K562 (cell line): ENCODE results near the gene EXOC3L1. TPM values are rescaled to one million over a fixed set of nuclear protein-coding genes. Genes with fewer than 3 reads are reported as not detected.

Experiments
- ATF7 ChIP-seq: fragments of 450-650 bp; IDR thresholded peaks from 2 replicates; pipeline ENCODE4 v1.7.1; 2014; ENCODE audit warnings: mild to moderate bottlenecking, moderate library complexity
- CEBPG ChIP-seq, 3 experiments: fragments of 200-800 bp in 1 of 3; sonication (Bioruptor generic) in 1 of 3; sonication (generic) in 1 of 3; formaldehyde crosslinking in 1 of 3; IDR thresholded peaks in 2 of 3; conservative IDR thresholded peaks in 1 of 3; 2 replicates each; pipeline versions ENCODE4 v1.6.1 to v1.8.0; 2016 to 2022; ENCODE audit warnings: missing compliant biosample characterization in 2 of 3, missing genetic modification characterization in 2 of 3, mild to moderate bottlenecking in 1 of 3, missing genetic modification reagents in 1 of 3
- DDX20 ChIP-seq: fragments of 450-650 bp; IDR thresholded peaks from 2 replicates; pipeline ENCODE4 v1.6.1; 2016; ENCODE audit warnings: missing genetic modification characterization, low read depth, mild to moderate bottlenecking, missing compliant biosample characterization, moderate library complexity
- FOXM1 ChIP-seq, 2 experiments: fragments of 450-650 bp in 1 of 2; sonication (generic) in 1 of 2; formaldehyde crosslinking in 1 of 2; IDR thresholded peaks; 2 replicates each; pipeline versions ENCODE4 v1.6.1 to v1.9.0; 2017 to 2022; ENCODE audit warnings: low read depth in 2 of 2, mild to moderate bottlenecking in 2 of 2, missing genetic modification reagents in 1 of 2, moderate library complexity in 1 of 2
- HCFC1 ChIP-seq: IDR thresholded peaks from 2 replicates; pipeline ENCODE4 v1.6.1; 2012; ENCODE audit warnings: low read depth, low read length, improper control_type of control experiment
- ILF3 ChIP-seq: fragments of 450-650 bp; IDR thresholded peaks from 2 replicates; pipeline ENCODE4 v1.6.1; 2018; ENCODE audit warnings: antibody characterized with exemption, mild to moderate bottlenecking, moderate library complexity, borderline replicate concordance
- MAZ ChIP-seq, 2 experiments: fragments of 450-650 bp in 1 of 2; sonication (generic) in 1 of 2; formaldehyde crosslinking; IDR thresholded peaks in 1 of 2; conservative IDR thresholded peaks in 1 of 2; 2 replicates each; pipeline versions ENCODE4 v1.4.0 to v1.5.0; 2020; ENCODE audit warnings: mild to moderate bottlenecking in 1 of 2, missing genetic modification reagents in 1 of 2
- MTA2 ChIP-seq: fragments of 450-650 bp; IDR thresholded peaks from 2 replicates; pipeline ENCODE4 v1.6.1; 2016; ENCODE audit warnings: low read depth
- POLR3A ChIP-seq: IDR thresholded peaks from 2 replicates; pipeline ENCODE4 v1.6.1; 2011; ENCODE audit warnings: borderline replicate concordance, mild to moderate bottlenecking, moderate library complexity; ENCODE audit not compliant: insufficient read length, insufficient read depth; ENCODE audit errors: extremely low read depth
- RAD21 ChIP-seq, 2 experiments: fragments of 250-450 bp in 1 of 2; fragments of 450-650 bp in 1 of 2; sonication (Bioruptor Pico) in 1 of 2; formaldehyde crosslinking in 1 of 2; IDR thresholded peaks in 1 of 2; conservative IDR thresholded peaks in 1 of 2; 2 replicates each; pipeline versions ENCODE4 v1.4.0 to v1.8.0; 2020 to 2022; ENCODE audit warnings: mild to moderate bottlenecking in 2 of 2, moderate library complexity in 1 of 2
- SMARCC2 ChIP-seq: fragments of 450-650 bp; IDR thresholded peaks from 2 replicates; pipeline ENCODE4 v1.6.1; 2017; ENCODE audit warnings: antibody characterized with exemption, moderate library complexity, mild to moderate bottlenecking, low read depth
- SMC3 ChIP-seq: conservative IDR thresholded peaks from 2 replicates; pipeline ENCODE4 v1.6.1; 2011; ENCODE audit warnings: low read depth, low read length, improper control_type of control experiment; ENCODE audit not compliant: insufficient read depth
- SRSF9 ChIP-seq: fragments of 200-400 bp; formaldehyde crosslinking; IDR thresholded peaks from 2 replicates; pipeline ENCODE4 v1.6.1; 2017; ENCODE audit warnings: low read depth, low read length, borderline replicate concordance
- ZNF324 ChIP-seq: fragments of 250-450 bp; sonication (Bioruptor Pico); IDR thresholded peaks from 2 replicates; pipeline ENCODE4 v1.4.0; 2020; ENCODE audit warnings: mild to moderate bottlenecking
- ZNF354B ChIP-seq: fragments of 250-450 bp; sonication (Bioruptor Pico); IDR thresholded peaks from 2 replicates; pipeline ENCODE4 v1.4.0; 2020
- ZNF551 ChIP-seq: fragments of 250-450 bp; sonication (Bioruptor Pico); IDR thresholded peaks from 2 replicates; pipeline ENCODE4 v1.5.0; 2021; ENCODE audit warnings: mild to moderate bottlenecking, moderate library complexity
- ZNF584 ChIP-seq: fragments of 200-800 bp; sonication (Bioruptor generic); IDR thresholded peaks from 2 replicates; pipeline ENCODE4 v1.6.1; 2016; ENCODE audit warnings: low read depth, mild to moderate bottlenecking, missing genetic modification characterization, missing compliant biosample characterization
- ZNF76 ChIP-seq: fragments of 250-450 bp; sonication (Bioruptor Pico); IDR thresholded peaks from 2 replicates; pipeline ENCODE4 v1.4.0; 2020; ENCODE audit warnings: mild to moderate bottlenecking, moderate library complexity, borderline replicate concordance
- ZSCAN29 ChIP-seq: fragments of 450-650 bp; IDR thresholded peaks from 2 replicates; pipeline ENCODE4 v1.6.1; 2017
- polyA plus RNA-seq, 8 experiments: library from polyadenylated mRNA; depleted of rRNA in 4 of 8; stranded (reverse) in 5 of 8; unstranded in 3 of 8; fragments of >200 nt; fragmentation: Nextera tagmentation in 2 of 8; fragmentation: Illumina TruSeq in 1 of 8; extraction: Ambion mirVana in 2 of 8; extraction: Trizol in 1 of 8; gene quantifications; 2 replicates each; pipeline versions ENCODE4 v1.2.1 to v1.2.3, GENCODE V29; 2011 to 2014; ENCODE audit warnings: inconsistent platforms in 1 of 8, missing spikeins in 1 of 8
- total RNA-seq, 7 experiments: library from RNA; depleted of rRNA in 6 of 7; stranded (reverse); fragments of >200 nt in 6 of 7; fragmentation: Illumina TruSeq in 2 of 7; extraction: Trizol in 2 of 7; gene quantifications; 2 replicates each; pipeline versions ENCODE4 v1.2.1 to v1.2.3, GENCODE V29; 2011 to 2021; ENCODE audit warnings: low replicate concordance in 1 of 7
- TF ChIP-seq, protein P1 (sequence below): fragments of 450-650 bp; IDR thresholded peaks from 2 replicates; pipeline ENCODE4 v1.6.1; 2014; ENCODE audit warnings: low read depth, mild to moderate bottlenecking, moderate library complexity, borderline replicate concordance
- TF ChIP-seq, protein P2 (sequence below): fragments of 250-450 bp; sonication (Bioruptor Pico); IDR thresholded peaks from 2 replicates; pipeline ENCODE4 v1.9.0; 2021; ENCODE audit warnings: mild to moderate bottlenecking, inconsistent platforms
- TF ChIP-seq, protein P3 (sequence below): fragments of 450-650 bp; formaldehyde crosslinking; IDR thresholded peaks from 2 replicates; pipeline ENCODE4 v1.4.0; 2020; ENCODE audit warnings: mild to moderate bottlenecking, moderate library complexity

The EXOC3L1 gene
- total and polyA plus RNA-seq, 9 of the 15 experiments (the other 6 are each of a cell fraction or from before 2014, with no cell fraction given), result 0.08 TPM; not detected in 8

DNA sequence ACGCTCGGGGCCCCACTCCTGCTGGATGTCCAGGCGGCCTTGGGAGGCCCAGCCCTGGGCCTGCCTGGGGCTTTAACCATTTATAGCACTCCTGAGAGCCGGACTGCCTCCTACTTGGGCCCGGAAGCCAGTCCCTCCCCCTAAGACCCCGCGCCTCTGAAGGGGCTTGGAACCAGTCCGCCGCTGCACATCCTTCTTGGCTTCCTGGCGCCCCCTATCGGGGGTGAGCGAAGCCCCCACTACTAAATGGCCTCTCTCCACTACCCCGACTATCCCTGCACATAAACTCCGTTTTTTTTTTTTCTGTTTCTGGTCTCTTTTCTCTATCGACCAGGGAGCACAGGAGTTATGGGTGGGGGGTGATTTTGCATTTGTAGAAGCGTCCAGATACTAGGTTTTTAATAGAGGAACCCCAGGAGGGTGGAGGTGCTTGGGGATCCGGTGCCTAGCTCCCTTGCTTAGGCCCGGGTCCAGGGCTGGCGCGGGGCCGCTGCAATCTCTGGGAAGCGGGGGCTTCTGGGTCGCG is 20.2 kb downstream of the EXOC3L1 start (continued):
- TF ChIP-seq SRSF9, result no peak
- peak in 1 of 2 experiments; percentile 84; a peak in 2 of 4 replicates for TF ChIP-seq MAZ (CRISPR knock-in tag; conservative IDR thresholded peaks at IDR 0.05 in 1 of 2, IDR thresholded peaks at IDR 0.05 in 1 of 2)
- TF ChIP-seq CEBPG (CRISPR knock-in tag; IDR thresholded peaks at IDR 0.05), result no peak
- TF ChIP-seq CEBPG (tag; conservative IDR thresholded peaks at IDR 0.05 in 1 of 2, IDR thresholded peaks at IDR 0.05 in 1 of 2), result no peak
- no peak for TF ChIP-seq MTA2
- no peak for TF ChIP-seq ZNF551 (CRISPR knock-in tag)
- no peak for TF ChIP-seq DDX20 (tag)
- no peak for TF ChIP-seq HCFC1
- TF ChIP-seq ILF3, result no peak
- TF ChIP-seq SMARCC2, result no peak
- TF ChIP-seq SMC3, result peak; percentile 20; the same call in 1 of the 2 replicates
- TF ChIP-seq, protein P1, sequence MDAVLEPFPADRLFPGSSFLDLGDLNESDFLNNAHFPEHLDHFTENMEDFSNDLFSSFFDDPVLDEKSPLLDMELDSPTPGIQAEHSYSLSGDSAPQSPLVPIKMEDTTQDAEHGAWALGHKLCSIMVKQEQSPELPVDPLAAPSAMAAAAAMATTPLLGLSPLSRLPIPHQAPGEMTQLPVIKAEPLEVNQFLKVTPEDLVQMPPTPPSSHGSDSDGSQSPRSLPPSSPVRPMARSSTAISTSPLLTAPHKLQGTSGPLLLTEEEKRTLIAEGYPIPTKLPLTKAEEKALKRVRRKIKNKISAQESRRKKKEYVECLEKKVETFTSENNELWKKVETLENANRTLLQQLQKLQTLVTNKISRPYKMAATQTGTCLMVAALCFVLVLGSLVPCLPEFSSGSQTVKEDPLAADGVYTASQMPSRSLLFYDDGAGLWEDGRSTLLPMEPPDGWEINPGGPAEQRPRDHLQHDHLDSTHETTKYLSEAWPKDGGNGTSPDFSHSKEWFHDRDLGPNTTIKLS, result no peak
- TF ChIP-seq ATF7, result no peak
- TF ChIP-seq ZNF584 (CRISPR knock-in tag), result 0 out of 2 replicates have a peak, but pooled peaks have one; percentile 7
- TF ChIP-seq, protein P2, sequence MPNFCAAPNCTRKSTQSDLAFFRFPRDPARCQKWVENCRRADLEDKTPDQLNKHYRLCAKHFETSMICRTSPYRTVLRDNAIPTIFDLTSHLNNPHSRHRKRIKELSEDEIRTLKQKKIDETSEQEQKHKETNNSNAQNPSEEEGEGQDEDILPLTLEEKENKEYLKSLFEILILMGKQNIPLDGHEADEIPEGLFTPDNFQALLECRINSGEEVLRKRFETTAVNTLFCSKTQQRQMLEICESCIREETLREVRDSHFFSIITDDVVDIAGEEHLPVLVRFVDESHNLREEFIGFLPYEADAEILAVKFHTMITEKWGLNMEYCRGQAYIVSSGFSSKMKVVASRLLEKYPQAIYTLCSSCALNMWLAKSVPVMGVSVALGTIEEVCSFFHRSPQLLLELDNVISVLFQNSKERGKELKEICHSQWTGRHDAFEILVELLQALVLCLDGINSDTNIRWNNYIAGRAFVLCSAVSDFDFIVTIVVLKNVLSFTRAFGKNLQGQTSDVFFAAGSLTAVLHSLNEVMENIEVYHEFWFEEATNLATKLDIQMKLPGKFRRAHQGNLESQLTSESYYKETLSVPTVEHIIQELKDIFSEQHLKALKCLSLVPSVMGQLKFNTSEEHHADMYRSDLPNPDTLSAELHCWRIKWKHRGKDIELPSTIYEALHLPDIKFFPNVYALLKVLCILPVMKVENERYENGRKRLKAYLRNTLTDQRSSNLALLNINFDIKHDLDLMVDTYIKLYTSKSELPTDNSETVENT (CRISPR knock-in tag), result no peak
- no peak for TF ChIP-seq ZNF324 (CRISPR knock-in tag)
- TF ChIP-seq, protein P3, sequence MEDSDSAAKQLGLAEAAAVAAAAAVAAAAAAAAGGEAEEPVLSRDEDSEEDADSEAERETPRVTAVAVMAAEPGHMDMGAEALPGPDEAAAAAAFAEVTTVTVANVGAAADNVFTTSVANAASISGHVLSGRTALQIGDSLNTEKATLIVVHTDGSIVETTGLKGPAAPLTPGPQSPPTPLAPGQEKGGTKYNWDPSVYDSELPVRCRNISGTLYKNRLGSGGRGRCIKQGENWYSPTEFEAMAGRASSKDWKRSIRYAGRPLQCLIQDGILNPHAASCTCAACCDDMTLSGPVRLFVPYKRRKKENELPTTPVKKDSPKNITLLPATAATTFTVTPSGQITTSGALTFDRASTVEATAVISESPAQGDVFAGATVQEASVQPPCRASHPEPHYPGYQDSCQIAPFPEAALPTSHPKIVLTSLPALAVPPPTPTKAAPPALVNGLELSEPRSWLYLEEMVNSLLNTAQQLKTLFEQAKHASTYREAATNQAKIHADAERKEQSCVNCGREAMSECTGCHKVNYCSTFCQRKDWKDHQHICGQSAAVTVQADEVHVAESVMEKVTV (CRISPR knock-in tag), result no peak
- TF ChIP-seq ZNF354B, result no peak
- TF ChIP-seq ZSCAN29, result no peak
- TF ChIP-seq ZNF76 (CRISPR knock-in tag), result no peak
- peak in 1 of 2 experiments; percentile 34; a peak in 2 of 4 replicates for TF ChIP-seq RAD21 (CRISPR knock-in tag; conservative IDR thresholded peaks at IDR 0.05 in 1 of 2, IDR thresholded peaks at IDR 0.05 in 1 of 2)
- no peak for TF ChIP-seq POLR3A
- TF ChIP-seq FOXM1 (IDR thresholded peaks at IDR 0.05; ENCODE audit: low read depth), result no peak
- no peak for TF ChIP-seq FOXM1 (CRISPR knock-in tag; IDR thresholded peaks at IDR 0.05; ENCODE audit: low read depth)
